HG03175 (cell line): Measurements from ENCODE around the gene BOD1L1.

Experiments
- ATAC-seq: cut with Tn5 transposase; IDR thresholded peaks from one replicate; pipeline ENCODE4 v1.9.1; 2021; ENCODE audit warnings: mild to moderate bottlenecking, moderate library complexity; ENCODE audit not compliant: unreplicated experiment

The BOD1L1 gene

DNA sequence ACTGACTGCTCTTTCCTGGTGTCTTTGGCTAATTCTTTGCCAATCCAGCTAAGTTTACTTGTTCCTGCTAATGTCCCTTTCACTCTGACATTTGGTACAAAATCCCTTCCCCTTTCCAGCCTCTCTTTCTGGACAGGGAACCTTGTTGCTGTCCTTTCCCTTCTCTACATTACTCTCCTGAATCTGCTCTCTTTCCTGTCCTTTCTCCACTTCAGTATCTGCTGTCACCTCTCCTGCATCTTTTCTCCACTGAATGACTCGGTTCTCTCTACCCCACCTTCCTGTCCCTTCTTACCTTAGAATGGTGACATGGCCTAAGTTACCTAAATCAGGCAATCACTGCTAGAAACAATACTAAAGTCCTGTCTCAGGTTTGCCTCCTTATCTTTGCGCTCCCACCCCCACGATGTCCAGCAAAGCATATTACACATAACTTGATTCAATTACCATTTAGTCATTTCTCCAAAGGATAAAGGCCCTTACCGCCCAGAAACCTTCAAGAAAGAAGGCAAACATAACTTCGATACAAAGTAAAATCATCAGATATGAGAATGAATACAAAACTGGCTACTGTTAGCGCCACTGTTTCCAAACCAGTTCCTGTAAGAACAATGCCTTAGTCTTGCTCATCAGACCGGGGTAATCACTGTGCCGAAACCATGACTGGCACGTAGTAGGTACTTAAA, 890 bp downstream of the BOD1L1 start:
- ATAC-seq, result no peak

DNA sequence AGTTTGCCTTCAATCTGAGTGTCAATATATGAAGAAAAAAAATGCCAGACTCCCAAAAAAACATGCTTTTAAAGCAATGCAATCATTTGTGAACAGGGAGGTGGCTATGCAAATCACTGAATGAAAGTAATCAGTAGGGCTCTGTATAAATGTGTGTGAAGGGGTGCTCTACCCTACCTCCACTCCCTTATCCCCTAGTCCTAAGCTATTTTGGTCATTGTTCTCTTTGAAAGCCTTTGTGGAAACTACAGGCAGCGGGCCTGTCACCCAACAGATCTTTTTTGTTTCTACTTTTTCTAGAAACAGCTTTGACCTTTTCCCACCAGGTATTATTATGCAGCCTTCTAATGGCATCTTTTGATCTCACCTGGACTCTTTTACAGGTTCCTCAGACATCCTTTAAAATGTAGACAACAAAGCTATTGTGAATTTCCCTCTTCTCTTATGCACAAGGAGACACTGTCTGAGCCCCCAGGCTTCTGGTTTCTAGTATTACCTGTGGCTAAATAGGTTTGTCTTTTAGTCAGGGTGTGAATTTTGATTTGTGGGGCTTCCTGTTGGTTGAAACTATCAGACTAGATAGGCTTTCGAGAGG, 9.2 kb downstream of the BOD1L1 start:
- ATAC-seq, result no peak

DNA sequence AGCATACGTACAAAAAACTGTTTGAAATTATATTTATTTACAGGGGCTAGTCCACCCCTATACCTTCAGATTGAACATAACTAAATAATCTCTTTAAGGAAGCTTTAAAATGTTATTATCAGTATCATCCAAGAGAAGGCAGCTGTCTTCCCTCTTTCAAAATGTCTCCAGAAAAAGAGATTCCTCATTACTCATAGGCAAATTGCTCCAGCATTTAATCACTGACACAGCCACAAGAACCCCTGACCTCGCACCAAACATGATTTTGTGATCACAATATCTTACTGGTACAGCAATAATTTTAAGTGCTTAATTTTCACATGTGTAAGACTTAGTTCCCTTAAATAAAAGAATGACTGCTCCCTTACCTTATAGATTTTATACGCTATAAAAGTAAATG, 9.7 kb downstream of the BOD1L1 start:
- no peak for ATAC-seq

DNA sequence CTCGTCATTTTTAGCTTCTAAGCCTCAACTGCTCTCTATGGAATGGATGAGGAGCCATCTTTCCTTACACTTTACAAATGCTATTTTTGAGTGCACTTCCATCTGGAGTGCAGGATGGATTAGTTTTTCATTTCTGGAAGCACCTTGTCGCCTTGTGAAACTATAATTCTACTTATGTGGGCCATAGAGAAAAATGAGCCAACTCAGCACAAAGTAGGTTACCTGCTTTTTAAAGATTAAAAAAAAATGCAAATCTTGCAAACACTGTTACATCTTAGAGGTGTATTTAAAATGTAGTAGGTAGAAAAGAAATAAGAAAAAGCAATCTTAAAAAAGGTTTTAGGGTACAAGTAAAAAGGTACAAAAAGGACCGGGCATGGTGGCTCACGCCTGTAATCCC, 10.9 kb downstream of the BOD1L1 start:
- no peak for ATAC-seq

DNA sequence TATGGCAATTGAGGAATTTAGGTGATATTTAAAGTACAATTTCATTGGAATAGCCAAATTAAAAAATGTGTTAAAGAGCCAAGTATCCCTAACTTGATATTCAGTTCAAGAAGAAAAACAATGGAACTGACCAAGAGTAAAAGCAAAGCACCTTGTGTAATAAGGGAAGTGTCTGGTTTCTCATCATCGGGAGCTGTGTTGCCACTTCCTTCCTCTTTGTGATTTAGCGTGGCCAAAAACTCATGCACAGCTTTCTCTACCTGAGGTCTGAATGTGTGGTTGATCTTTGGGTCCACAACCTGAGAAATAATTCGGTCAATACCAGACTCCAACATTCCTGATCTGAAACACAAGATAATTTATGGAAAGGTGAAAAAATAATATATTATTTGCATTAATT, 12.4 kb downstream of the BOD1L1 start:
- ATAC-seq, result peak; percentile 64

DNA sequence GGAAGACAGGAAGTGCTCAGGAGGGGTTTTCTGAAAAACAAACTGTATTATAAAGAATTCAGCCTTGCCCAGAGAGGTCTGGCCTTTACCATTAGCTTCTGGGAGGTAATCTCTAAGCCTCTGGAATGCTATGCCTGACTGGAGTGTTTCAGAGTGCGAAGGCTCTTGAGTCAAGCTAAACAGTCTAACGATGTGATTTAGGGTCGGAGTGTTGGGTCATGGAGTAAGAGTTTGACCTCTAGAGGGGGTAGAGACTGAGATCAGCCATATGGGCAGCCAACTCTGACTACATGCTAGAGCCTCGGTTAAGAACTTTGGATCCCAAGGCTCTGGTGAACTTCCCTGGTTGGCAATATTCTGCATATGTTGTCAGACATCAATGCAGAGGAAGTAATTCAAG, 15.0 kb downstream of the BOD1L1 start:
- no peak for ATAC-seq

DNA sequence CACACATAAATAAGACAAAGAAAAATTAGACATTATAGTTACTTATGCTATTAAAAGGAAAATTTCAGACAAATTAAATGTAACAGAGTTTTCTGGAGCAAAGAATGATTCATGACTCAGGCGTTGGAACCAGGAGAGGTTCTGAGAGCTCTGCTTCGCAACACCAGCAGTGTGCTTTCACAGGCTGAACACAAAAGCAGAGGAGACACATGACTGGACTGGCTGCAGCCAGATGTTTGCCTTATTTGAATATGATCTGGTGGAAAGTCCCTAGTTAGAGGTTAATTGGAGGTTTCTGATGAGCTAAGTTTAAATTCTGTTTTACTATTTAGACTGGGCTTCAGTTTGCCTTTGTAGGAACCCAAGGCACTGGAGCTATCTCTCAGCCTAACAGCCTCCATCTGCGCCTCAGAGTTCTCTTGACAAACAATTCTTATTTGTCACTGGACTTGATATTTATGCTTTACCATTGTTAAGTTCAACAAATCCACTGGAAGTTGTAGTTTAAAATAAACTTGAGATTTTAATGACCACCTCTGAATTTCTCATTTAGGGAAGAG, 16.2 kb downstream of the BOD1L1 start:
- peak; percentile 98 for ATAC-seq

DNA sequence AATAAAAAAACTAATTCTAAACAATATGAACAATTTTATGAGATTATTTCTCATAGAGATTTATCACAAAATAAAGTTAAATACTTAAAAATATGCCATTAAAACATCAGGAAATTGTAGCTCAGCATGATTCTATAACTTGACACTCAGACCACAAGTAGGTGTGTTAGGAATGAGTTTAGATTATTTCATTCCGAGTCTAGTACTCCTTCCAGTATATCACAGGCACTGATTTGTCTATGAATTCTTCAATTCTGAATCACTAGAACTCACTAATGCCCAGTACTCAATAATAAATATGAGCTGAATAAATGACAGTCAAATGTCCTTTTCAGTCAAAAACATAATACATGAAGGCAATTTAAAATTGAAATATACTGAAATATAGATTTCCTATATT, 22.2 kb downstream of the BOD1L1 start:
- ATAC-seq, result no peak

DNA sequence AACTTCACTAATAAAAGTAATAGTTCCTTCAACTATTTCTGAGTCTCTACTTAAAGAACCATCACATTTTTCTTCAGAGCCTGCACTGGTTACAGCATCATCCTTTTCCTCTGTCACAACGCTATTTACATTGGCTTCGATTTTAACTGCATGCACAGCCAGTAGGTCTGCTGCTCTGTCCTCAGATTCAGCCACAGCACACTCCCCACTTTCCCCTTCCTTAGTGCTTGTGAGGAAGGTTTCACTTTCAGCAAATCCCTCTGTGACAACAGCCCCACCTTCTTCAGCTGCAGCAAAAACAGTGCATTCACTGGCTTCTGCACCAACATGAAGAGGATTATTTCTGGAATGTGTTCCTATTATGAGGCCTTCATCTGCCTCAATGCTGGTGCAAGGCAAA, 25.7 kb downstream of the BOD1L1 start:
- ATAC-seq, result no peak

DNA sequence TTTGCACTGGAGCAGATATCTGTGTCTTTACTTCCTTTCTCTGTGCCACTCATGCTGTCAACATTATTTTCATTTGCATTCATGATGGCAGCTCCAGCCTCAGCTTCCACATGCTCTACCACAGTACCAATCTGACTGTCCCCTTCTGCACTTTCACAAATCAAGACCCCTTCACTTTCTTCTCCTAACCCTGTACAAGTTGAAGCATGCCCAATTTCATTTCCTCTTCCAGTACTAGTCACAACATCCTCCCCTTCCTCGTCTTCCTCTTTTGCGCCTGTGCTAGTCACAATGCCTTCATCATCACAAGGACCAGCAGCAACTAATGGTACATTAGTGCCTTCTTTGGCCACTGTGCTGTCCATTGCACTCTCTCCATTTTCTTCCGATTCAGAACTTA, 26.5 kb downstream of the BOD1L1 start:
- ATAC-seq, result peak; percentile 81

DNA sequence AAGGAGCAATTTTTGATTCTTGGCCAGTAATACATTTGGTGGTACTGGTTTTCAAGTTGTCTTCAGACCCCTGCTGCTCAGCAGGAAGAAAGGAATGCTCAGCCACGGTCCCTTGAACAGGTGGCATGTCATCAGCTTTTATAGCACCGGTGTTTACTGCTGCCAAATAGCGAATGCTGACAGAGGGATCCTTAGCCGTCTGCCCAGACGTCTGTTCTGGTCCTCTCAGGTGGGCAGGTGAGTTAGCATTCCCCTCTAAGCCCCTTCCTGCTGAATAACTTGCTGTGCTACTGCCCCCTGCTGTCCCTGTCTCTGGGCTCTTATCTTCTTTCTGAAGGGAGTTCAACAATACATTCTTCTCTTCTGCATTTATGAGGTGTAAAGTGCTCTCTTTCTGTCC, 28.4 kb downstream of the BOD1L1 start:
- no peak for ATAC-seq

DNA sequence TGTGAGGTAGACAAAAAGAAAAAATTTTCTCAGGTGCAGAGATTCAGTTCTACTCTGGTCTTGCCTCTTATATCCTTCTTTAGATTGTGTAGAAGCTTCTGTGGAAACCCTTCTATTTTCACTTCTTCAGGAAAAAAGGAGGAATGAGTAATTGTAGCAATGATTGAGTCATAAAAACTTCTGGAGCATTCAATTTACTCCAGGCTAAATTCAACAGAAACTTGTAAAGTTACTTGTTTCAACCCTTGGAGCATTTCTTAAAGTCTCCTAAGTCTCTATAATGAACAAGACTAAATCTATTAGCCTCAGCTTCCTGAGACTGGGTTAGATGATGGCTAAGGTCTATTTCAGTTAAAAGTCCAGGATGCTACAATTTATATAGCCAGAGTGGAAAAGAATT, 29.9 kb downstream of the BOD1L1 start:
- no peak for ATAC-seq

DNA sequence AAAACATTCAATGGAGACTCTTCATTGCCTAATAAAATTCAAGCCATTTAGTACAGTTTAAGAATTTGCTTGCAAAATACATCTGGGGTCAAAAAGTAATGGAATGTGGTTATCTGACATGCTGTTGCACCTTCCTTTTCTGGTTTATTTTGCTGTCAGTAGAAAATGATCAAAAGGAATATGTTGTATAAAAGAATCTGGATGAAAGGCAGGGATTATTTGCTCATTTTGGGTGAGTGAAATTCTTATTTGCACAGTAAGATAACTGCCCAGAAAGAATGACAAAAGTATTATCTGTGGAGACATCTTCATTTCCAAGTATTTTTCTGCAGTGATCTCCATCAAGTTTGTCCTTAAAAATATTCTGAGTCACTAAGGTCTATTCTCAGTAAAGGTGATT, 30.4 kb downstream of the BOD1L1 start:
- no peak for ATAC-seq

DNA sequence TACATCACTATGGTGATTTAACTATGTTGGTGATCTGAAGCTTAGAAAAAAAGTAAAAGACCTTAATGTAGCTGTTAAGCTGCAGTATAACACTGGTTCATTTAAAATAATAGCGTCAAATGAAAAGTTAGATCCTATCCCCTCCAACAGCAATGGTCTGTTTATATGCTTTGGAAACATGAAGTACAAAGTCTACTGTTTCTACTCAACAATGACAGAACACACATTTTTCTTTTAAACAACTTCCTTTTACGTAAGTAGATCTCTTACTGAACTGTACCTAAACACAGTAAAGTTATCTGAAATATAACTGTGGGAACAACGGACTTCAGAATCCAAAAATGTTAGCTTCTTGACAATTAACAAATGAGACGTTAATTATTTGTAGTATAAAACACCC, 35.3 kb downstream of the BOD1L1 start:
- ATAC-seq, result no peak

DNA sequence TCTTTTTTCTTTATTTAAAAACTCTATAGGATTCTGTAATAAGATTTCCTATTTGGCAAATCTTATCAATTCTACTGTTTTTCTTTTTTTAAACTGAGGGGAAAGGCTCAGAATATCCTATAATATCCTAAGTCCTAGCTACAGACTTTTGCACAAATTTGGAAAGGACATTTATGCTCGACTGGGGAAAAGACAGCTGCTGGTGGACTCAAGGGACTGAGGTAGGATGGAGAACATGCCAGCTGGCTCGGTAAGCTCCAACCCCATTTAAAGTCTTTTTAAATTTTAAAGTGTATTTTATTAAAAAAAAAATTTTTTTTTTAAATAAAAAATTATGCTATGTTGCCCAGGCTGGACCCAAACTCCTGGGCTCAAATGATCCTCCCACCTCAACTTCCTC, 36.8 kb downstream of the BOD1L1 start:
- ATAC-seq, result no peak

DNA sequence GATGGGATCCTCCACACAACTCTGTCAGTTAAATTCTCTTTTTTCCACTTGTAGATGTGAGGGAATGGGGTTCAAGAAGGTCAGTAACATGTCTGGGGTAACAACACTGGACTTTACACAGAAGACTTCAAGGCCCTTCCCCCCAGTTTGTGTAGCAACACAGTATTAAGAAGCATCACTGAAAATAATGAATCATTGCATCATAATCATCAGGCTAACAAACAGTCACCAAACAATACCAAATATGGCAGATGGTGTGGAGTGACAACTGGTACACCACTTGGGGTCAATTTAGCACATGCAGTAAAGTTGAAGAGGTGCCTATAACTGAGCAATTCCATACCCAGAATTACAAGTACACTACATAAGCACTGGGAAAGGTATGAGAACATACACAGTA, 38.6 kb downstream of the BOD1L1 start:
- no peak for ATAC-seq

DNA sequence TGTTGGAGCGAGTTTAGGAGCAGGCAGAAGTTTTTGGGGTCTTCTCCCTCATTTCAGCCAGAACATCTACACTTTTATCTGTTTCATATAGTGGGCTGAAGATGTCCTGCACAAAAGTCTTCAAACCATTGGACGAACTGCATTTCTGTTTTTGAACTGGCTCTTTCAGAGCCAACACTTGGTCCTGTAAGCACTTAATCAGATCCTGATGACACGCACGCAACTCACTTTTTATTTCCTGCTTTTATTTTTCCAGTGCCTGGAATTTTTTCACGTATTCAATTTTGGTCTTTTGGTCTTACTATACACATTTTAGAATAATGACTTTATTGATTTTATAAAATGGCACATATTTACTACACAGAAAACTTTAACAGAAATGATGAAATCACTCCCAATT, 43.0 kb downstream of the BOD1L1 start:
- no peak for ATAC-seq

DNA sequence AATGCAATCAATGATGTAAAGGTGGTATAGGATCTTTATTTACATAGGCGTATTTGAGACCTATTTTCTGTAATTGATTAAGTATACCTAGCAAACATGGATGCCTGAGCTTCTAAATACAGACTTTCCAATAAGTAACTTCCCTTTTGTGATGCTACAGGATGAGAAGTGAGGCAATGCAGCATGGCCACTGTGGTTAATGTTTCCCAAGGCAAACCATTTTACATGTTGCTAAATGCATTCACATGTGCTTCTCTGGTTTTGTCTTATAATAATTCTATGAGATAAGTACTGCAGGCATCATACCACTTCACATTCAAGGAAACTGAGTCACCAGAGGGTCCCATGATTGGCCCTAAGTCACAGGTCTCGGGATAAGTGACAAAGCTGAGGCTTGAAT, 47.5 kb downstream of the BOD1L1 start:
- no peak for ATAC-seq

DNA sequence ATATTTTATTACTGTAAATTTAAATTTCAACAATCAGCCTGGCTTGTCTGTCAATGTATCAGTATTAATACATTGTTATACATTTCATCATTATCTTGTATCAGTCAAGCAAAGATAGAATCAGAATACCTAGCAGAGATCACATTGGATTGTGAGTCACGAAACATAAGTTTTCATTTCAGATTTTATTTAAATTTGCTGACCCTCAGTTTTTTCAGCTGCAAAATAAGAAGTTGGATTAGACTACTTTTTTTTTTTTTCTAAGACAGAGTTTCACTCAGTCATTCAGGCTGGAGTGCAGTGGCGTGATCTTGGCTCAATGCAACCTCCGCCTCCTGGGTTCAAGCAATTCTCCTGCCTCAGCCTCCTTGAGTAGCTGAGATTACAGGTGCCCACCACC, 49.9 kb downstream of the BOD1L1 start:
- no peak for ATAC-seq

DNA sequence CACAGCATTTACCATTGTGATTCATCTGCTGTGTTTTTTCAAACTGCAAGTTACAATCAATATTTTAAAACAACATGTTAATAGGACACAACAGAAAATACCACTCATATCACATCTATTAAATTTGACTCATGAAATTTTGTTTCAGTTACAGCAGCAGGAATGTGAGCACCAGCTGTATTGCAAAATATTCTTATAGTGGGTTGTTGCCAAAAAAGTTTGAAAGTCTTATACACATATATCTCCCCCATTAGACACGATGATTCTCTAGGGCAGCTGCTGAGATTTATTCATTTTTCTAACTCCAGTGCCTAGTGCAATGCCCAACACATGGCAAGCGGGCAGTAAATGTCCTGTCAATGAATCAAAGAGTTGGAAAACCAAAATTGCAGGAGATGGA, 56.6 kb downstream of the BOD1L1 start:
- ATAC-seq, result no peak

DNA sequence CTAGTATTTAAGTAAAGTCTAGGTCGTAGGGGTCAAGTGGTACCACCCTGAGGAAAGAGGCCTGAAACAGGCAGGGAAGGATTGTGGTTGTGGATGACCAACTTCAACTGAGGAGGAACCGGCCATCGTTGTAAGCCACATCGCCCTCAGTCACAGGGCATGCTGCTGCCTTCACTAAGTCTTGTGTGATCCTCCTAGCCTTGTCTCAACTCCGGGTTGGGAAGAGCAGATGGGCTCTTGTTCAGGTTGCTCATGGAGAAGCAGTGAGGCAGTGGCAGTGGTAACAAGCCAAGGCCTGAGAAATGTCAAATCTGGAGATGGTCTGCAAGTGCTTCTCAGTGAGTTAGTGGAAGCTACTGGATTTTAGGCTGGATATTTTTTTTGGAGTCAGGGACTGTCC, 60.4 kb downstream of the BOD1L1 start:
- ATAC-seq, result no peak

DNA sequence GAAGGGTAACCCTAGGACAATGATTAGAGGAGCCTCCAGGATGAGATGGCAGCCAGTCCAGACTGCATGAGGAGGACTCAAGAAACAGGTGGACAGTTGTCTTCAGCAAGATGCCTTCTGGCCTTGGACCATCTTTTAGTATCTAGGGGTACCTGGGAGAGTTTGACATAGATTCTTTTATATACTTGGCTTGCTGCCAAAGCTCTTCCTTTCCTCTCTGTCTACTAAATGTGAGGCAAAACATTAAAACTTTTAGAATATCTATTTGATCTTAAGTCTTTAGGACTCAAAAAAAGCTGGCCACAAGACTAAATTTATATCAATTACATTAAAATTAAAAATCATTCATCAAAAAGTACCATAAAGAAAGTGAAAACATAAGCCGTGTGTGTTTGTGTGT, 64.6 kb downstream of the BOD1L1 start:
- no peak for ATAC-seq

DNA sequence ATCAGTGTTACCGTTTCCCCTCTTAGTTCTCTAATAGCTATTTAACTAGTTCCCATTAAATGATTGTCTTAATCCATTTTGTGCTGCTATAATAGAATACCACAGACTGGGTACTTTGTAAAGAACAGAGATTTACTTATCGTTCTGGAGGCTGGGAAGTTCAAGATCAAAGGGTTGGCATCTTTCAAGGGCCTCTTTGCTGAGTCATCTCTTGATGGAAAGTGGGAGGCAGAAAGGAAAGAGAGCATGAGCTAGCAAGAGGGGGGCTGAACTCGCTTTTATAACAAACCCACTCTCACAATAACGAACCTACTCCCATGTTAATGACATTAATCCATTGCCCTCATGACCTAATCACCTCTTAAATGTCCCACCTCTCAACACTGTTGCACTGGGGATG, 65.9 kb downstream of the BOD1L1 start:
- ATAC-seq, result no peak
